GM12878 (cell line): Measurements from ENCODE around the gene SORCS1. TPM values are rescaled to one million over a fixed set of nuclear protein-coding genes. Genes with fewer than 3 reads are reported as not detected.

Experiments used
- ATAC-seq: fragments of 200-7000 bp; cut with Tn5 transposase; 3 replicates; pipeline ENCODE4 v1.9.1; 2020; ENCODE audit warnings: mild to moderate bottlenecking, moderate library complexity
- BruUV-seq: library from RNA; stranded (reverse); fragments of 400-500 nt; replicated peaks from 2 replicates; lab custom pipeline; 2021; lab: Mats Ljungman, UMichigan
- CTCF ChIA-PET: fragments of 300-600 bp; sonication (Branson Sonifier 250); formaldehyde crosslinking; extraction: SDS; loops from one replicate; lab custom pipeline; 2021; ENCODE audit warnings: inconsistent platforms; lab: Yijun Ruan, JAX
- POLR2A ChIA-PET: fragments of 350-600 bp; formaldehyde crosslinking; extraction: SDS; loops from one replicate; lab custom pipeline; 2021; ENCODE audit warnings: inconsistent platforms; lab: Charles Lee
- RAD21 ChIA-PET: fragments of 300-600 bp; sonication (Branson Sonifier 250); formaldehyde crosslinking; loops from one replicate; lab custom pipeline; 2023; ENCODE audit warnings: antibody characterized with exemption; ENCODE audit not compliant: unreplicated experiment; lab: Charles Lee
- SMC1A ChIA-PET: fragments of 300-600 bp; sonication (Branson Sonifier 250); formaldehyde crosslinking; loops from one replicate; lab custom pipeline; 2023; ENCODE audit not compliant: unreplicated experiment, uncharacterized antibody; lab: Charles Lee
- DNase-seq: peaks from one replicate; pipeline ENCODE4 v3.0.0-alpha.2; 2011; ENCODE audit warnings: low read depth, low spot score
- FAIRE-seq: peaks from 3 replicates; lab custom pipeline; 2011; peaks lifted over from hg19 to GRCh38; lab: Jason Lieb, UNC
- H2AFZ ChIP-seq: 2 replicates; pipeline ENCODE4 v1.6.0; 2011; ENCODE audit warnings: low read depth, low read length, control low read depth; ENCODE audit not compliant: control insufficient read depth
- H3K27ac ChIP-seq: 2 replicates; pipeline ENCODE4 v1.5.1; 2011; ENCODE audit warnings: control low read depth; ENCODE audit not compliant: control insufficient read depth, insufficient read depth
- H3K27me3 ChIP-seq, 2 experiments: replicated peaks in 1 of 2; 2 replicates each; pipeline versions ENCODE4 v1.6.0 to v1.6.1; 2011; ENCODE audit warnings: low read length in 1 of 2; ENCODE audit not compliant: control insufficient read depth in 2 of 2, insufficient read depth in 2 of 2
- H3K36me3 ChIP-seq, 2 experiments: 2 replicates each; pipeline ENCODE4 v1.5.1; 2011; ENCODE audit warnings: low read length in 1 of 2; ENCODE audit not compliant: control insufficient read depth in 2 of 2, insufficient read depth in 2 of 2
- H3K4me1 ChIP-seq: 2 replicates; pipeline ENCODE4 v1.6.1; 2011; ENCODE audit warnings: mild to moderate bottlenecking, low read length, moderate library complexity, mixed read lengths; ENCODE audit not compliant: control insufficient read depth, insufficient read depth
- H3K4me2 ChIP-seq: 2 replicates; pipeline ENCODE4 v1.6.0; 2011; ENCODE audit warnings: control low read depth; ENCODE audit not compliant: control insufficient read depth, insufficient read depth
- H3K4me3 ChIP-seq: fragments of 200-600 bp; sonication (generic); 2 replicates; pipeline ENCODE4 v1.5.1; 2016
- H3K79me2 ChIP-seq: 2 replicates; pipeline ENCODE4 v1.6.0; 2011; ENCODE audit warnings: low read length; ENCODE audit not compliant: control insufficient read depth, insufficient read depth
- H3K9ac ChIP-seq: 2 replicates; pipeline ENCODE4 v1.8.0; 2011; ENCODE audit warnings: low read length, control low read depth, mixed read lengths; ENCODE audit not compliant: control insufficient read depth, insufficient read depth
- H3K9me3 ChIP-seq: replicated peaks from 3 replicates; pipeline ENCODE4 v1.5.1; 2011; ENCODE audit warnings: mild to moderate bottlenecking, low read length; ENCODE audit not compliant: control insufficient read depth, insufficient read depth
- H4K20me1 ChIP-seq: 2 replicates; pipeline ENCODE4 v1.6.0; 2011; ENCODE audit not compliant: control insufficient read depth, insufficient read depth
- BCL3 ChIP-seq: IDR thresholded peaks from 2 replicates; pipeline ENCODE4 v1.6.1; 2011; ENCODE audit warnings: borderline replicate concordance, low read depth, mild to moderate bottlenecking, moderate library complexity, low read length; ENCODE audit not compliant: insufficient read depth, poor library complexity, severe bottlenecking
- CHD1 ChIP-seq: IDR thresholded peaks from 2 replicates; pipeline ENCODE4 v1.6.1; 2012; ENCODE audit warnings: low read depth, low read length, improper control_type of control experiment
- CREM ChIP-seq: IDR thresholded peaks from 2 replicates; pipeline ENCODE4 v1.6.1; 2014; ENCODE audit warnings: antibody characterized with exemption, low read depth
- EED ChIP-seq: sonication (generic); IDR thresholded peaks from 2 replicates; pipeline ENCODE4 v1.6.1; 2016; ENCODE audit warnings: antibody characterized with exemption, low read depth
- IKZF1 ChIP-seq: fragments of 450-650 bp; conservative IDR thresholded peaks from 2 replicates; pipeline ENCODE4 v1.6.1; 2017; ENCODE audit warnings: antibody characterized with exemption, mild to moderate bottlenecking
- IRF4 ChIP-seq: IDR thresholded peaks from 2 replicates; pipeline ENCODE4 v1.6.1; 2011; ENCODE audit warnings: low read depth, low read length
- KAT2A ChIP-seq: conservative IDR thresholded peaks from 2 replicates; pipeline ENCODE4 v1.6.1; 2011; ENCODE audit warnings: low read depth, low read length; ENCODE audit not compliant: control insufficient read depth
- KLF5 ChIP-seq: fragments of 450-650 bp; IDR thresholded peaks from 2 replicates; pipeline ENCODE4 v1.6.1; 2014; ENCODE audit warnings: mild to moderate bottlenecking; ENCODE audit not compliant: partially characterized antibody
- RUNX3 ChIP-seq: IDR thresholded peaks from 2 replicates; pipeline ENCODE4 v1.6.1; 2012; ENCODE audit warnings: low read length, inconsistent platforms
- SIN3A ChIP-seq: IDR thresholded peaks from 2 replicates; pipeline ENCODE4 v1.6.1; 2012; ENCODE audit warnings: low read depth, low read length, improper control_type of control experiment
- SMAD5 ChIP-seq: IDR thresholded peaks from 2 replicates; pipeline ENCODE4 v1.6.1; 2016; ENCODE audit warnings: antibody characterized with exemption, low read depth
- STAT1 ChIP-seq: fragments of 450-650 bp; conservative IDR thresholded peaks from 2 replicates; pipeline ENCODE4 v1.6.1; 2014; ENCODE audit warnings: antibody characterized with exemption, mild to moderate bottlenecking
- TCF7 ChIP-seq: IDR thresholded peaks from 2 replicates; pipeline ENCODE4 v1.6.1; 2014; ENCODE audit warnings: antibody characterized with exemption, borderline replicate concordance
- YY1 ChIP-seq: IDR thresholded peaks from 2 replicates; pipeline ENCODE4 v1.6.1; 2011; ENCODE audit warnings: low read depth, mild to moderate bottlenecking, low read length
- ZBED1 ChIP-seq: IDR thresholded peaks from 2 replicates; pipeline ENCODE4 v1.6.1; 2016; ENCODE audit warnings: borderline replicate concordance
- ZNF592 ChIP-seq: fragments of 450-650 bp; IDR thresholded peaks from 2 replicates; pipeline ENCODE4 v1.6.1; 2017; ENCODE audit warnings: mild to moderate bottlenecking, moderate library complexity
- WGBS: methylation state at CpG from one replicate; pipeline ENCODE4 v1.1.6; 2016; ENCODE audit warnings: low lambda C conversion rate; ENCODE audit not compliant: insufficient replicate concordance, insufficient coverage; ENCODE audit errors: missing lambda C conversion rate; 5-methylcytosine and 5-hydroxymethylcytosine counted together
- in situ Hi-C: fragments of 300-500 bp; cut with MboI; formaldehyde crosslinking; loops from 9 replicates; pipeline ENCODE4 v1.14.3; 2018; ENCODE audit warnings: mixed read lengths
- intact Hi-C: fragments of 100-400 bp; cut with micrococcal nuclease; formaldehyde crosslinking; loops from one replicate; pipeline ENCODE4 v1.14.2; 2022; ENCODE audit not compliant: unreplicated experiment
- polyA plus RNA-seq, 11 experiments: library from polyadenylated mRNA; depleted of rRNA in 4 of 11; unstranded in 6 of 11; stranded (reverse) in 5 of 11; fragments of >200 nt; fragmentation: Nextera tagmentation in 4 of 11; fragmentation: Illumina TruSeq in 1 of 11; extraction: Ambion mirVana in 4 of 11; extraction: Trizol in 1 of 11; gene quantifications; 1 replicate in 1 of 11; 2 replicates in 10 of 11; pipeline versions ENCODE4 v1.2.1 to v1.2.3, GENCODE V29; 2011 to 2016; ENCODE audit warnings: inconsistent platforms in 2 of 11, missing spikeins in 2 of 11, low read depth in 1 of 11
- total RNA-seq, 4 experiments: library from RNA; depleted of rRNA in 3 of 4; stranded (reverse); fragments of >200 nt in 3 of 4; fragmentation: Illumina TruSeq in 1 of 4; extraction: Trizol in 1 of 4; gene quantifications; 2 replicates each; pipeline versions ENCODE4 v1.2.1 to v1.2.3, GENCODE V29; 2013 to 2021

SORCS1 gene
- total and polyA plus RNA-seq, 10 of the 15 experiments (the other 5 are each of a cell fraction or from before 2014, with no cell fraction given) = 0.02 to 9.6 (median 0.06) TPM; not detected in 3

GRCh38 chr10:106780632-106781031 lies 383.9 kb downstream of the SORCS1 start:
- Histone ChIP-seq H3K27me3 (no peaks in the 10 kb centered on the region; a peak in 2 of 4 replicates), H3K79me2 (no peaks in the 10 kb centered on the region), H3K36me3 (no peaks in the 10 kb centered on the region), H3K9ac (no peak overlapping the region), H3K4me2 (no peak overlapping the region), H4K20me1 (no peaks in the 10 kb centered on the region), H3K4me1 (no peaks in the 10 kb centered on the region)
- WGBS = 2% methylated on average over 3 of the region's 3 CpGs
- SMC1A ChIA-PET = interaction anchor here (1.1 to 1.3 kb wide), 3 partner anchors 14 to 232 kb away, joined by 3 read pairs; no protein-coding TSS in a partner anchor
- POLR2A ChIA-PET = no interaction called here
- RAD21 ChIA-PET = interaction anchor here (0.7 kb wide), 1 partner anchor 46 kb away, joined by 3 read pairs; no protein-coding TSS in a partner anchor
- in situ Hi-C loops = no loop called here
- no peak for ATAC-seq
- BruUV-seq = no TSS peak
- TF ChIP-seq SMAD5 (no peak), IKZF1 (no peak), BCL3 (no peak), TCF7 (no peak), ZNF592 (no peak), IRF4 (no peak), STAT1 (no peak), EED (no peak), SIN3A (no peak), RUNX3 (no peak), ZBED1 (no peak), CREM (no peak), CHD1 (no peak), KAT2A (no peak), KLF5 (no peak), YY1 (no peak)
- TF ChIP-seq, all 136 proteins: peak for 0
- CTCF ChIA-PET = interaction anchor here (0.6 kb wide), 1 partner anchor 12 kb away, joined by 3 read pairs; no protein-coding TSS in a partner anchor
- H2AFZ ChIP-seq = no peak overlapping the region
- H3K27ac ChIP-seq = no peak overlapping the region
- FAIRE-seq (no peak), DNase-seq (no peak)
- intact Hi-C loops = no loop called here
- no peaks in the 10 kb centered on the region for H3K9me3 ChIP-seq
- no peak overlapping the region for H3K4me3 ChIP-seq
